Measurements from ENCODE around the gene RNF181.
A peak's percentile ranks its signal among the peaks of the same experiment; 100 is the strongest.
"Not testable (repeated sequence)": the region's sequence is repeated elsewhere in the genome, so short reads cannot be mapped to it uniquely, and the experiment has no call there.

RNF181 gene

DNA sequence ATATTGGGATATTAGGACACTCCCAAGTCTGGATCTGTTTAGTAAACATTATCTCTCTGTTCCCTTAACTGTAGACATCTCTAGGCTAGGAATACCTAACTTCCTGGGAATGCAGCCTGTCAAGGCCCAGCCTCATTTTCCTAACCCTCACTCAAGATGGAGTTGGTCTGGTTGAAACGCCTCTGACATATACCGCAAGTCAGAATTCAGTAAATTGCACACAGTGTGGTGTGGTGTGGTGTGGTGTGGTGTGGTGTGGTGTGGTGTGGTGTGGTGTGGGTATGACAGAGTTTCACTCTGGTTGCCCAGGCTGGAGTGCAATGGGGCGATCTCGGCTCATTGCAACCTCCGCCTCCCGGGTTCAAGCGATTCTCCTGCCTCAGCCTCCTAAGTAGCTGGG lies 19.2 kb downstream of the RNF181 start:
- not testable (repeated sequence) for DNase-seq (ENCODE audit: low spot score)

DNA sequence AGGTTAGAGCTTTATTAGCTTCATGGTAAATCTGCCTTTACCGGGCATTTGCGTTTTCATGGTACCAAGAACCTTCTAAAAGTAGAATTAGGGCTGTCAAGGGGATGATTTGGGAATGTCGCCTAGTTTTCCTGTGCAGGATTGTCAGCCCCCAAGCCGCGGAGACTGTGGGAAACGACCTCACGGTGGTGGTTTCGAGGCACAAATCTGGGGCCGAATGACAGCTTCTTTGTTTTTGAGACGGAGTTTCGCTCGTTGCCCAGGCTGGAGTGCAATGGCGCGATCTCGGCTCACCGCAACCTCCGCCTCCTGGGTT lies 19.8 kb downstream of the RNF181 start:
- no peak for DNase-seq (ENCODE audit: low spot score)

- not testable (repeated sequence) for DNase-seq (ENCODE audit: low spot score)
These were observed 22.2 kb downstream of the RNF181 start for GRCh38 chr2:85617723-85618122.

DNA sequence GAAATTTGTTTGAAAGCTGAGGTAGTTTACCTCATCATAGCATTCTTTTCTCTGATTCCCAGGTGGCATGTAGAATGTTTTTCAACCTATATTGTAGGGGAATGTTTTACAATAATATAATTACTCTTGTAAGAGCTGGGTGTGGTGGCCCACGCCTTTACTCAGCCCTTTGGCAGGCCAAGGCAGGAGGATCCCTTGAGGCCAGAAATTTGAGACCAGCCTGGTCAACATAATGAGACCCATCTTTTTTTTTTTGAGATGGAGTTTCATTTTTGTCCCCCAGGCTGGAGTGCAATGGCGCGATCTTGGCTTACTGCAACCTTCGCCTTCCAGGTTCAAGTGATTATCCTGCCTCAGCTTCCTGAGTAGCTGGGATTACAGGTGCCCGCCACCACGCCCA lies 24.1 kb downstream of the RNF181 start:
- DNase-seq (ENCODE audit: low spot score), result no peak

- no peak for DNase-seq (ENCODE audit: low spot score)
These were observed 25.8 kb downstream of the RNF181 start for GRCh38 chr2:85621338-85621737.

DNA sequence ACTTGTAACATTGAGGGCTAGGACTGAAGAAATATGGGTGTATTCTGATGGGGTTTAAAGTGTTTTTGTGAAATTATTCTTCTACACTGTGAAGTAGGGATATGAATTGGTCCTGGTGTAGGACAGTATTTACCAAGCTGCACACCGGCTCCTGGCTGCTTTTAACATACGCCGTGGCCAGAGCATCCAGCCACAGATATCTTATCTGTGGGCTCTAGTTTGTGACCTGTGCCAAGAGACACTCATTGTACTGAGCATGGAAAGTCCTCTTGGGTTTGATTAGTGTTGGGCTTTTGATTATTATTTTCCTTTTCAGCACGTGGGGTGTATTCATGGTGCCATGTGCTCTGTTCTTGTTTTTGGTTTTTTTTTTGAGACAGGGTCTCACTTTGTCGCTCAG lies 28.4 kb downstream of the RNF181 start:
- DNase-seq (ENCODE audit: low spot score), result no peak

- DNase-seq (ENCODE audit: low spot score), result peak; percentile 43
These were observed 33.1 kb downstream of the RNF181 start for GRCh38 chr2:85628658-85629057.

DNA sequence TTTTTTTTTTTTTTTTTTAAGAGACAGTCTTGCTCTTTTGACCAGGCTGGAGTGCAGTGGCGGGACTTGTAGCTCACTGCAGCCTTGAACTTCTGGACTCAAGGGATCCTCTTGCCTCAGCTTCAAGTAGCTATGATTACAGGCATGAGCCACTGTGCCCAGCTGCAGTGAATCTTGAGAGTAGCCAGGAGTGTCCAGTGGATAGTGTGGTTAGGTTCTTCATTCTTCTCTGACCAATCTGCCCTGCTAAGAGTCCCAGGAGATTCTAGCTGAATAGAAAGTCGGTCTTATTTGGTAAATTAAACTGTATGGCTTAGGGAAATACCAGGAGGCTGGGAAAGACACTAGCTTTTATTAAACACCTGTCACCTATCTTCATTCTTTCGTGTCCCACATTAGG lies 35.8 kb downstream of the RNF181 start:
- DNase-seq (ENCODE audit: low spot score), result no peak

- DNase-seq (ENCODE audit: low spot score), result no peak
These were observed 39.5 kb downstream of the RNF181 start for GRCh38 chr2:85635011-85635410.

GRCh38 chr2:85635636-85636035 lies 40.1 kb downstream of the RNF181 start:
- DNase-seq (ENCODE audit: low spot score), result no peak

DNA sequence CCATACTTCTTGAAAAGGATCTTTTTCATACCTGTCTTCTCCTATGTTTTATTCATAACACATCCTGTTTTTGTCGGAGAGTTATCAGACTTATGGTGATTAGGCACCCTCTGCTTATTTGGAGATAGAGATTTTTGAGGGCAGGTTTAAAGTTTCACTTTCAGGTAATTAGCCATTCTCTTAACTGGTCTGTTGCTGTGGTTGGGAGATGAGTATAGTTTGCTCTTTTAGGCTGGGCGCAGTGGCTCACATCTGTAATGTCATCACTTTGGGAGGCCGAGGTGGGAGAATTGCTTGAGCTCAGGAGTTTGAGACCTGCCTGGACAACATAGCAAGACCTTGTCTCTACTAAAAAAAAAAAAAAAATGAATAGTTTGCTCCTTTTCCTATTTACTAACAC lies 47.2 kb downstream of the RNF181 start:
- peak; percentile 58 for DNase-seq (ENCODE audit: low spot score)

DNA sequence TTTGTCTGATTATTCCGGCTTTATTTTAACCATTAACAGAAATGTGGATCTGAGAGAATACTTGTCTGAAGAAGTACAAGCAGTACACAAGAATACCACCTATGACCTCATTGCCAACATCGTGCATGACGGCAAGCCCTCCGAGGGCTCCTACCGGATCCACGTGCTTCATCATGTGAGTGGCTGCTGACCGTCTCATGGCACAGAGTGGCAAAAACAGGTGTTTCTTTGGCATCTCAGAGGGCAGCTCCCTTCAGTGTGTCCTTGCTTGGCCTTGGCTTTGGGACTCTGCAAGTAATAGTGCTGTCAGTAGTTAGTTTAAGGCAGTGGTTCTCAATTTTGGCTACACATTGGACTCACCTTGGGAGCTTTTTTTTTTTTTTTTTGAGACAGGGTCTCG lies 49.4 kb downstream of the RNF181 start:
- DNase-seq (ENCODE audit: low spot score), result no peak

DNA sequence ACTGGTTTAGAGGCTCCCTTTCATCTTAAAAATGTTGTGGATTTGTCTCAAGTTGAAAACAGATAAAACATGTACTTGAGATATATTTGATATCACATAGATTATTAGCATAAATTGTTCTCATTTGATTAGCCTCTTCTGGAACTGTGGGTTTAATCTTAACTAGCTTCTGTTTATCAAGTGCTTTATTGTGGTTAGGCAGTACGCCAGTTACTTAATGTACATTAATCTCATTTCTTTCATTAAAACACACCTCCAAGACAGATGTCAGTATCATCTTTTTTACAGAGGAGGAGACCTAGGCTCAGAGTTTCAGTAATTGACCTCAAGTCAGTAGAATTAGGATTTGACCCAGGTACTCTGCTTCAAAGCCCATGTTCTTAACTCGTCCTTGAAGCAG lies 50.6 kb downstream of the RNF181 start:
- DNase-seq (ENCODE audit: low spot score), result no peak
